Measurements from ENCODE around the gene GSTM5. TPM values are rescaled to one million over a fixed set of nuclear protein-coding genes. Genes with fewer than 3 reads are reported as not detected.
"Not testable (repeated sequence)": the region's sequence is repeated elsewhere in the genome, so short reads cannot be mapped to it uniquely, and the experiment has no call there.

The GSTM5 gene
- polyA plus RNA-seq, 3 donors: not detected

GRCh38 chr1:109691759-109692158, 20.3 kb upstream of the GSTM5 start:
- no peaks in the 10 kb centered on the region for H3K9me3 Mint-ChIP-seq
- H2AFZ ChIP-seq (ENCODE audit: insufficient read depth, low read depth, low read length, poor library complexity, severe bottlenecking): no peak overlapping the region
- H4K20me1 ChIP-seq (ENCODE audit: insufficient read depth, low read length): no peaks in the 10 kb centered on the region
- DNase-seq: no peak
- H3K36me3 ChIP-seq (replicated peaks in 1 of 2; ENCODE audit: control insufficient read depth in 1 of 2, insufficient read depth in 2 of 2, low read length in 2 of 2): no peaks in the 10 kb centered on the region
- no peak overlapping the region for H3K27ac ChIP-seq (ENCODE audit: low read depth in 1 of 2, low read length in 2 of 2)
- peaks cover 0 to 10% of the 10 kb centered on the region in 2 donors for H3K4me1 ChIP-seq (ENCODE audit: control insufficient read depth in 1 of 2, insufficient read depth in 2 of 2, low read length in 2 of 2)
- no peaks in the 10 kb centered on the region for H3K79me2 ChIP-seq (ENCODE audit: insufficient read depth, low read length)
- H3K4me2 ChIP-seq (replicated peaks; ENCODE audit: extremely low read depth, low read length, poor library complexity, severe bottlenecking): no peak overlapping the region
- H3K27me3 ChIP-seq (ENCODE audit: control insufficient read depth in 2 of 2, insufficient read depth in 2 of 2, low read length in 2 of 2): no peaks in the 10 kb centered on the region
- H3K4me3 ChIP-seq (replicated peaks in 1 of 3; ENCODE audit: low read depth in 2 of 3, low read length in 3 of 3): no peak overlapping the region
- no peaks in the 10 kb centered on the region for H3K4me1 Mint-ChIP-seq
- no CpG with 5 or more reads among the region's 6 CpGs for WGBS (ENCODE audit: insufficient coverage)
- no peak overlapping the region for H3K9ac ChIP-seq (ENCODE audit: insufficient read depth, low read length, poor library complexity, severe bottlenecking)
- TF ChIP-seq, protein P1, sequence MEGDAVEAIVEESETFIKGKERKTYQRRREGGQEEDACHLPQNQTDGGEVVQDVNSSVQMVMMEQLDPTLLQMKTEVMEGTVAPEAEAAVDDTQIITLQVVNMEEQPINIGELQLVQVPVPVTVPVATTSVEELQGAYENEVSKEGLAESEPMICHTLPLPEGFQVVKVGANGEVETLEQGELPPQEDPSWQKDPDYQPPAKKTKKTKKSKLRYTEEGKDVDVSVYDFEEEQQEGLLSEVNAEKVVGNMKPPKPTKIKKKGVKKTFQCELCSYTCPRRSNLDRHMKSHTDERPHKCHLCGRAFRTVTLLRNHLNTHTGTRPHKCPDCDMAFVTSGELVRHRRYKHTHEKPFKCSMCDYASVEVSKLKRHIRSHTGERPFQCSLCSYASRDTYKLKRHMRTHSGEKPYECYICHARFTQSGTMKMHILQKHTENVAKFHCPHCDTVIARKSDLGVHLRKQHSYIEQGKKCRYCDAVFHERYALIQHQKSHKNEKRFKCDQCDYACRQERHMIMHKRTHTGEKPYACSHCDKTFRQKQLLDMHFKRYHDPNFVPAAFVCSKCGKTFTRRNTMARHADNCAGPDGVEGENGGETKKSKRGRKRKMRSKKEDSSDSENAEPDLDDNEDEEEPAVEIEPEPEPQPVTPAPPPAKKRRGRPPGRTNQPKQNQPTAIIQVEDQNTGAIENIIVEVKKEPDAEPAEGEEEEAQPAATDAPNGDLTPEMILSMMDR (IDR thresholded peaks at IDR 0.05): no peak
- H3K4me3 Mint-ChIP-seq: no peak overlapping the region
- H3K27me3 Mint-ChIP-seq (ENCODE audit: low read depth in 3 of 3): no peaks in the 10 kb centered on the region
- no peak overlapping the region for H3K27ac Mint-ChIP-seq
- intact Hi-C loops (cut with micrococcal nuclease): no loop called here
- no peaks in the 10 kb centered on the region for H3K9me3 ChIP-seq (replicated peaks in 1 of 2; ENCODE audit: control insufficient read depth in 1 of 2, insufficient read depth in 1 of 2, low read length in 2 of 2)
- peaks cover 0 to 14% of the 10 kb centered on the region in 2 donors for H3K36me3 Mint-ChIP-seq

GRCh38 chr1:109694400-109694799, 17.7 kb upstream of the GSTM5 start:
- intact Hi-C loops (cut with micrococcal nuclease); H3K36me3 ChIP-seq (replicated peaks in 1 of 2; ENCODE audit: control insufficient read depth in 1 of 2, insufficient read depth in 2 of 2, low read length in 2 of 2); H3K9me3 ChIP-seq (replicated peaks in 1 of 2; ENCODE audit: control insufficient read depth in 1 of 2, insufficient read depth in 1 of 2, low read length in 2 of 2); H3K27ac ChIP-seq (ENCODE audit: low read depth in 1 of 2, low read length in 2 of 2); H4K20me1 ChIP-seq (ENCODE audit: insufficient read depth, low read length); H3K27ac Mint-ChIP-seq; H3K4me2 ChIP-seq (replicated peaks; ENCODE audit: extremely low read depth, low read length, poor library complexity, severe bottlenecking); H3K4me1 Mint-ChIP-seq; H3K27me3 ChIP-seq (ENCODE audit: control insufficient read depth in 2 of 2, insufficient read depth in 2 of 2, low read length in 2 of 2); H3K4me3 Mint-ChIP-seq; H3K9ac ChIP-seq (ENCODE audit: insufficient read depth, low read length, poor library complexity, severe bottlenecking); H2AFZ ChIP-seq (ENCODE audit: insufficient read depth, low read depth, low read length, poor library complexity, severe bottlenecking); H3K27me3 Mint-ChIP-seq (ENCODE audit: low read depth in 3 of 3); H3K4me1 ChIP-seq (ENCODE audit: control insufficient read depth in 1 of 2, insufficient read depth in 2 of 2, low read length in 2 of 2); H3K4me3 ChIP-seq (replicated peaks in 1 of 3; ENCODE audit: low read depth in 2 of 3, low read length in 3 of 3); DNase-seq; H3K9me3 Mint-ChIP-seq; H3K79me2 ChIP-seq (ENCODE audit: insufficient read depth, low read length): not testable (repeated sequence)
- no CpG with 5 or more reads among the region's 5 CpGs for WGBS (ENCODE audit: insufficient coverage)
- peaks cover 0 to 17% of the 10 kb centered on the region in 2 donors for H3K36me3 Mint-ChIP-seq

GRCh38 chr1:109695138-109695537, 16.9 kb upstream of the GSTM5 start:
- H3K4me1 Mint-ChIP-seq; DNase-seq; H3K27ac ChIP-seq (ENCODE audit: low read depth in 1 of 2, low read length in 2 of 2); H4K20me1 ChIP-seq (ENCODE audit: insufficient read depth, low read length); H3K9me3 ChIP-seq (replicated peaks in 1 of 2; ENCODE audit: control insufficient read depth in 1 of 2, insufficient read depth in 1 of 2, low read length in 2 of 2); H3K27me3 ChIP-seq (ENCODE audit: control insufficient read depth in 2 of 2, insufficient read depth in 2 of 2, low read length in 2 of 2); H3K36me3 ChIP-seq (replicated peaks in 1 of 2; ENCODE audit: control insufficient read depth in 1 of 2, insufficient read depth in 2 of 2, low read length in 2 of 2); H3K4me1 ChIP-seq (ENCODE audit: control insufficient read depth in 1 of 2, insufficient read depth in 2 of 2, low read length in 2 of 2); H3K79me2 ChIP-seq (ENCODE audit: insufficient read depth, low read length); H2AFZ ChIP-seq (ENCODE audit: insufficient read depth, low read depth, low read length, poor library complexity, severe bottlenecking); intact Hi-C loops (cut with micrococcal nuclease); H3K4me3 Mint-ChIP-seq; H3K27me3 Mint-ChIP-seq (ENCODE audit: low read depth in 3 of 3); H3K27ac Mint-ChIP-seq; H3K4me2 ChIP-seq (replicated peaks; ENCODE audit: extremely low read depth, low read length, poor library complexity, severe bottlenecking); H3K4me3 ChIP-seq (replicated peaks in 1 of 3; ENCODE audit: low read depth in 2 of 3, low read length in 3 of 3); H3K9me3 Mint-ChIP-seq; H3K9ac ChIP-seq (ENCODE audit: insufficient read depth, low read length, poor library complexity, severe bottlenecking): not testable (repeated sequence)
- H3K36me3 Mint-ChIP-seq: peaks cover 0 to 15% of the 10 kb centered on the region in 2 donors
- no CpG with 5 or more reads among the region's 3 CpGs for WGBS (ENCODE audit: insufficient coverage)

Measured in CD14-positive monocyte (primary cell).